GM12874 (cell line): ENCODE results near the gene GDPGP1.
A peak's percentile ranks its signal among the peaks of the same experiment; 100 is the strongest.

Source experiments
- TF ChIP-seq, protein P1 (sequence below): IDR thresholded peaks from 2 replicates; pipeline ENCODE4 v1.5.1; 2011; ENCODE audit warnings: low read depth, mild to moderate bottlenecking, control low read depth, low read length, moderate library complexity; ENCODE audit not compliant: insufficient read depth

GDPGP1 gene

DNA sequence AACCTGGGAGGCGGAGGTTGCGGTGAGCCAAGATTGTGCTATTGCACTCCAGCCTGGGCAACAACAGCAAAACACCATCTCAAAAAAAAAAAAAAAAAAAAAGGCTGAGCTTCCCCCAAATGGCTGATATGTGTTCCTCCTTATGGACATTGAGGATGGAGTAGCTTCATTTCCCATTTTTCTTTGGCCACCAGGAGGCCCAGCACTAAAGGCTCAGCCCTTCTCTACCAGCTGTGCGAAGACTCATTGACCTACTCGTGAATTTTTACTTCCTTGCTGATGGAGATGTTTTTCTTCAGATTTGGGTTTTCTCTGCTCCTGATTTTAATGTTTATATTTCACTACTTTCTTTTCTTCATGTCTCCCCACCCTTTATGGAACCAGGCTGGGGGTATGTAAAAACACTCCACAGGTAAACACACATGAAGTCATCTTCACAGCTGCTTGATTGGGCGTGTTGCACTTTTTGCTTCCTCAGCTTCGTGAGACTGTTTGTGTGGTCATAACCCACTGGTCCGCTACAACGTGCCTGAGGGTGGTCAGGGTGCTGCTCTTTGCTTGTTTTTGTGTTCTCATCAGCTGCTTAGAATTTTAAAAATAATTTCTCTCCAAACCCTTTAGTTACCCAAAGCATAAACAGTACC lies 19.3 kb upstream of the GDPGP1 start:
- TF ChIP-seq, protein P1, sequence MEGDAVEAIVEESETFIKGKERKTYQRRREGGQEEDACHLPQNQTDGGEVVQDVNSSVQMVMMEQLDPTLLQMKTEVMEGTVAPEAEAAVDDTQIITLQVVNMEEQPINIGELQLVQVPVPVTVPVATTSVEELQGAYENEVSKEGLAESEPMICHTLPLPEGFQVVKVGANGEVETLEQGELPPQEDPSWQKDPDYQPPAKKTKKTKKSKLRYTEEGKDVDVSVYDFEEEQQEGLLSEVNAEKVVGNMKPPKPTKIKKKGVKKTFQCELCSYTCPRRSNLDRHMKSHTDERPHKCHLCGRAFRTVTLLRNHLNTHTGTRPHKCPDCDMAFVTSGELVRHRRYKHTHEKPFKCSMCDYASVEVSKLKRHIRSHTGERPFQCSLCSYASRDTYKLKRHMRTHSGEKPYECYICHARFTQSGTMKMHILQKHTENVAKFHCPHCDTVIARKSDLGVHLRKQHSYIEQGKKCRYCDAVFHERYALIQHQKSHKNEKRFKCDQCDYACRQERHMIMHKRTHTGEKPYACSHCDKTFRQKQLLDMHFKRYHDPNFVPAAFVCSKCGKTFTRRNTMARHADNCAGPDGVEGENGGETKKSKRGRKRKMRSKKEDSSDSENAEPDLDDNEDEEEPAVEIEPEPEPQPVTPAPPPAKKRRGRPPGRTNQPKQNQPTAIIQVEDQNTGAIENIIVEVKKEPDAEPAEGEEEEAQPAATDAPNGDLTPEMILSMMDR = 0 out of 2 replicates have a peak, but pooled peaks have one; percentile 14

GRCh38 chr15:90217671-90218394 lies 16.2 kb upstream of the GDPGP1 start:
- TF ChIP-seq, protein P1 = no peak

DNA sequence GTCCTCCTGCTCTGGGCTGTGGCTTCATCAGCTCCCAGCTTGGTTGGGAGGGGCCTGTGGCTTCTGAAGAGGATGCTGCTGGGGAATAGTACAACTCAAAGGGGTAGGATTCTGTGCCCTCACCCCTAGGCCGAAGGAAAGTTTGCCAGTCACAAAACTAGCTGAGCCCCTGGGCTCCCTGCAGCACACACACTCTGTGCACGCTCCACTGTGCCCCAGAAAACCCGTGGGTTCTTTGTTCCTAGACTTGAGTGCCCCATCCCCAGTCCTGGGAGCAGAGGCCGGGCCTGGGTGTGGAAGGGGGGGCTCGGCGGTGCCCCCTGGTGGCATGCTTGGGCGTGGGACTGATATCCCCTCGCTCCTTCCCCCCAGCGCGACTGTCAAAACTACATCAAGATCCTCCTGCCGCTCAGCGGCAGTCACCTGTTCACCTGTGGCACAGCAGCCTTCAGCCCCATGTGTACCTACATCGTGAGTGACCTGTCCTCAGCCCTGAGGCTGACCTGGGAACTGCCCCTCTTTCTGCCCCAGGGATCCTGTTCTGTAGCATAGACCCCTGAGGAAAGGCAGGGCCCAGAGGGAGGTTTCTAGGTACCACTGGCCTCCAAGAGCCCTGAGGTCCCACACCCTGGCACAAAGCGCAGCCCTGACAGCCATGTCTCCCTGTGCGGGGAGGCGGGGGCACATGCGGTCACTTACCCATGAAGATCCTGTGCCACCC lies 14.4 kb upstream of the GDPGP1 start:
- TF ChIP-seq, protein P1 = peak; percentile 81

DNA sequence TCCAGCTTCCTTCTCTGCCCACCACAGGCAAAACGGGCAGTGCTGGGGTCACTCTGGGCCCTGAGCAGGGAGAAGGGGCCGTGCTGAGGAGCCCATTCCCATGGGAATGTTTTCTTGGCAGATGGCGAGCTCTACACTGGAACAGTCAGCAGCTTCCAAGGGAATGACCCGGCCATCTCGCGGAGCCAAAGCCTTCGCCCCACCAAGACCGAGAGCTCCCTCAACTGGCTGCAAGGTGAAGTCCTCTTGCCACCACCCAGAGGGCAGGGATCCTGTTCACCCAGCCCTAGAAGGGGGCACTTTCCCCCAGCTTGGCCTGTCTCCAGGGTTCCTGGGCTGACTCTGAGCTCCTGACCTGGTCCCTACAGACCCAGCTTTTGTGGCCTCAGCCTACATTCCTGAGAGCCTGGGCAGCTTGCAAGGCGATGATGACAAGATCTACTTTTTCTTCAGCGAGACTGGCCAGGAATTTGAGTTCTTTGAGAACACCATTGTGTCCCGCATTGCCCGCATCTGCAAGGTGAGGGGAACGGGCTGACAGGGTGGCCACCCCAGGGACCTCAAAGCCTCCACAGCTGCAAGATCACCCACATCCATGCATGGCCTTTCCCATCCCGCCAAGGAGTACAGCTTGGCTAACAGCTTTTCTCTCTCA lies 12.6 kb upstream of the GDPGP1 start:
- TF ChIP-seq, protein P1 = peak; percentile 86

GRCh38 chr15:90222547-90222946 lies 11.5 kb upstream of the GDPGP1 start:
- TF ChIP-seq, protein P1 = no peak

- TF ChIP-seq, protein P1 = no peak
Observed at GRCh38 chr15:90223441-90224165, 10.4 kb upstream of the GDPGP1 start.
